NT2/D1 (cell line): ENCODE data around the gene TNS1.

Experiments used
- SUZ12 ChIP-seq: IDR thresholded peaks from 2 replicates; pipeline ENCODE4 v1.6.1; 2011; ENCODE audit not compliant: insufficient read length, insufficient read depth; ENCODE audit errors: extremely low read depth
- YY1 ChIP-seq: IDR thresholded peaks from 2 replicates; pipeline ENCODE4 v1.6.1; 2011; ENCODE audit not compliant: insufficient read length, insufficient read depth
- ZNF274 ChIP-seq: IDR thresholded peaks from 2 replicates; pipeline ENCODE4 v1.6.1; 2011; ENCODE audit warnings: mild to moderate bottlenecking, low read depth, low read length

- TF ChIP-seq ZNF274 = no peak
- no peak for TF ChIP-seq SUZ12
- TF ChIP-seq YY1 = no peak
These were observed 27.2 kb downstream of the TNS1 start for GRCh38 chr2:217975626-217976025.
